Stimulated activated CD8-positive, alpha-beta memory T cell treated with anti-CD3 and anti-CD28 coated beads, Interleukin-7, amount 100 ng/mL, for 1 hour (primary cell): ENCODE results near the gene HEATR9.

Experiments used
- DNase-seq, 2 donors: peaks; one replicate each; pipeline ENCODE4 v3.0.0-alpha.2; 2020; ENCODE audit warnings: low read depth in 2 of 2

The HEATR9 gene

DNA sequence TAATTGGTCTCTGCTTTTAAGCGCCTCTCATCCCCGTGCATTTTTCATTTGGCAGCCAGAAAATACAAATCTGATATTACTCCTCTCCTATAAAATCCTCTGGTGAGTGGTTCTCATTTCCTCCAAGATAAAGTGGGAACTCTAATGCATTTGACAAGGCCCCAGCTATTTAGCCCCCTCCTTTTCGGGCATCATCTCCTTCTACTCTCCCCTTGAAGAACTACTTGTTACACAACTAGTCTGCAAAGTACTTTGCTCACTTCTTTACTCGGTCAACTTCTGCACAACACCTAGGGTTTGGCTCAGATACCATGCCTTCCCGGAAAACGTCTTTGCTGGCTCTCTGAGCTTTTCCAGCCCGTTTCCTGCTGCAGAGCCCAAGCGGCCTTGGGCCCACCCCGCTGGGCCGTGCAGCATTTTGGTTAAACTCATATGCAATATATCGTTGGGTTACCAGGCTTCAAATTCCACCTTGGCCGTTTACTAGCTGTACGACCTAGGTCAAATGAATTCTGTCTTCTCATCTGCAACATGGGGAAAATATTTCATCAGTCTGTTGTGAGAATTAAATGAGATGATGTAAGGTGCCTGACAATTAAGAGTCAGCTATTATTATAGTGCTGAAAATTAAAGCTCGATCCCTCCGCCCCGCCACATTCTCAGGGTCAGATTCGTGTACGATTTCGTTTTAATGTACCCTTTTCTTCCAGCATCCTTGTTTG lies 60.3 kb downstream of the HEATR9 start:
- DNase-seq = no peak

DNA sequence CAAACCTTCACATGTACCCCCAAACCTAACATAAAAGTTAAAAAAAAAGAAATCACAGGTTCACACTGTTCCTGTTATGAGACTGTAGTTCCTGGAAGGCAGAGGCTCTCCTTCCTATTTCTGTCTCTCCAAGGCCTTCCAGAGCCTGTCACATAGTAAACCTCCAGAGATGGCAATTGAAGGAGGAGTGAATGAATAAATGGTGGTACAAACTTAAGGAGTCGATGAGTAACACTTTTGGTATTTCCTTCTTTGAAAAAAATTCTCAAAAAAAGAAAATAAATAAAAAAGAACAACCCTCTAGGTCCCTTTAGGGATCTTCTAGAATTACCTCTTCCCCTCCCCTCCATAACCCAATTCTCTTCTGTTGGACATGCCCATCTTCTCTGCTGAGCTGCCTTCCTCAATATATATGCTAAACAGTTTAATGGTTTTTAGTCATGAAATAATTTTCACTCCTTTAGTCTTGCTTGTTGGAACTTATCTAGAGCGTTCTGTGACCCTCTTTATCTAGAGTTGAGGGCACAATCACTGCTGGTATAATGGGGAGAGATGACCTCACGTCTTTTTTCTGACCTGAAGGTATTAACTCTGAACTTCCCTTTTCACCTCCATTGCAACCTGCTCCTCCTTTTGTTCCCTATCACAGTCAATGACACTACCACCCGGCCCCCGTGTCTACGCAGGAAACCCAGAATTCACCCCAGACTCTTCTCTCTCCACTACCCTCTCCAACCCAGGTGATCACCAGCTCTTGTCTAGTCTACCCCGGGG lies 61.1 kb downstream of the HEATR9 start:
- no peak for DNase-seq
